ENCODE data around the gene TBXA2R. TPM values are rescaled to one million over a fixed set of nuclear protein-coding genes. Genes with fewer than 3 reads are reported as not detected.
"Not testable (repeated sequence)": the region's sequence is repeated elsewhere in the genome, so short reads cannot be mapped to it uniquely, and the experiment has no call there.

The TBXA2R gene
- total RNA-seq, 4 donors from 2014 or later = 4.8 to 17.2 (median 7.7) TPM

- Histone ChIP-seq H3K36me3 (peaks cover 5 to 14% (median 12%) of the 10 kb centered on the region in 4 donors), H3K9me3 (no peaks in the 10 kb centered on the region), H3K4me1 (peaks cover 21 to 60% (median 50%) of the 10 kb centered on the region in 4 donors), H3K27me3 (no peaks in the 10 kb centered on the region), H3K4me3 (peak overlapping the region; percentile 82 to 98 (median 94)), H3K27ac (replicated peaks in 1 of 4) (peak overlapping the region; percentile 87 to 96 (median 88))
- 2% methylated on average over 19 of the region's 60 CpGs for WGBS
- intact Hi-C loops (cut with DNase I) = no loop called here
- no peak for DNase-seq (ENCODE audit: extremely low spot score)
- TF ChIP-seq POLR2AphosphoS5 (IDR thresholded peaks at IDR 0.05) (no peak), CTCF (IDR thresholded peaks at IDR 0.05) (no peak), POLR2A (IDR thresholded peaks at IDR 0.05; ENCODE audit: low read depth) (no peak), EP300 (IDR thresholded peaks at IDR 0.05) (no peak)
These were observed 33.4 kb downstream of the TBXA2R start for GRCh38 chr19:3573162-3573857.

GRCh38 chr19:3572855-3573161 is 33.9 kb downstream of the TBXA2R start, which contains the start of gene HMG20B:
Gene HMG20B (plus strand): TSS chr19:3572944. CDS start chr19:3573310, 366 bp downstream.
- Histone ChIP-seq H3K4me3 (peak within 1 kb of the TSS; percentile 82 to 98 (median 94)), H3K27me3 (no peaks in the 10 kb centered on the region), H3K9me3 (no peaks in the 10 kb centered on the region), H3K27ac (replicated peaks in 1 of 4) (peak within 1 kb of the TSS; percentile 87 to 96 (median 88)), H3K4me1 (peaks cover 21 to 57% (median 50%) of the 10 kb centered on the region in 4 donors), H3K36me3 (peaks cover 5 to 14% (median 12%) of the 10 kb centered on the region in 4 donors)
- intact Hi-C loops (cut with DNase I) = no loop called here
- 0% methylated on average over 8 of the region's 30 CpGs for WGBS
- no peak for TF ChIP-seq CTCF (IDR thresholded peaks at IDR 0.05)
- peak in 1 of 2 donors; percentile 63 for TF ChIP-seq POLR2AphosphoS5 (IDR thresholded peaks at IDR 0.05)
- no peak for TF ChIP-seq POLR2A (IDR thresholded peaks at IDR 0.05; ENCODE audit: low read depth)
- no peak for DNase-seq (ENCODE audit: extremely low spot score)

GRCh38 chr19:3572132-3572854 is 34.4 kb downstream of the TBXA2R start:
- intact Hi-C loops (cut with DNase I) = no loop called here
- peaks cover 21 to 52% (median 48%) of the 10 kb centered on the region in 4 donors for H3K4me1 ChIP-seq
- no peak for TF ChIP-seq CTCF (IDR thresholded peaks at IDR 0.05)
- TF ChIP-seq POLR2AphosphoS5 (IDR thresholded peaks at IDR 0.05) = peak in 1 of 2 donors; percentile 75
- H3K27ac ChIP-seq (replicated peaks in 1 of 4) = peak overlapping the region; percentile 56 to 96 (median 88)
- peak; percentile 100 for DNase-seq (ENCODE audit: extremely low spot score)
- peak overlapping the region; percentile 82 to 98 (median 94) for H3K4me3 ChIP-seq
- no peaks in the 10 kb centered on the region for H3K9me3 ChIP-seq
- H3K27me3 ChIP-seq = no peaks in the 10 kb centered on the region
- peaks cover 5 to 14% (median 12%) of the 10 kb centered on the region in 4 donors for H3K36me3 ChIP-seq
- WGBS = 2% methylated on average over 12 of the region's 48 CpGs

- peaks cover 10 to 35% (median 31%) of the 10 kb centered on the region in 4 donors for H3K4me1 ChIP-seq
- H3K27ac ChIP-seq (replicated peaks in 1 of 4) = no peak overlapping the region
- TF ChIP-seq POLR2A (IDR thresholded peaks at IDR 0.05; ENCODE audit: low read depth) (no peak), CTCF (IDR thresholded peaks at IDR 0.05) (no peak), POLR2AphosphoS5 (IDR thresholded peaks at IDR 0.05) (no peak), EP300 (IDR thresholded peaks at IDR 0.05) (no peak)
- peaks cover 5 to 10% (median 9%) of the 10 kb centered on the region in 4 donors for H3K36me3 ChIP-seq
- intact Hi-C loops (cut with DNase I) = no loop called here
- no peak overlapping the region for H3K4me3 ChIP-seq
- WGBS = 80% methylated on average over 7 of the region's 7 CpGs
- H3K27me3 ChIP-seq = no peaks in the 10 kb centered on the region
- H3K9me3 ChIP-seq = no peaks in the 10 kb centered on the region
- no peak for DNase-seq (ENCODE audit: extremely low spot score)
These were observed 36.1 kb downstream of the TBXA2R start for GRCh38 chr19:3570606-3571011.

GRCh38 chr19:3570042-3570441 is 36.6 kb downstream of the TBXA2R start:
- intact Hi-C loops (cut with DNase I); H3K9me3 ChIP-seq; H3K27ac ChIP-seq (replicated peaks in 1 of 4); H3K27me3 ChIP-seq; H3K4me3 ChIP-seq; H3K36me3 ChIP-seq; DNase-seq (ENCODE audit: extremely low spot score): not testable (repeated sequence)
- WGBS = 81% methylated on average over 11 of the region's 11 CpGs
- peaks cover 10 to 30% (median 25%) of the 10 kb centered on the region in 4 donors for H3K4me1 ChIP-seq
